HAP-1 (cell line): ENCODE measurements around the gene RAD51B.

Experiments used
- DNase-seq, 2 experiments: peaks; one replicate each; pipeline ENCODE4 v3.0.0-alpha.2; 2016 to 2020; ENCODE audit warnings: low spot score in 2 of 2
- H3K27me3 ChIP-seq: fragments of 250-450 bp; sonication (Bioruptor Pico); 2 replicates; pipeline ENCODE4 v1.5.1; 2020; ENCODE audit warnings: low read depth, mild to moderate bottlenecking, moderate library complexity
- H3K36me3 ChIP-seq: fragments of 250-450 bp; sonication (Bioruptor Pico); replicated peaks from 2 replicates; pipeline ENCODE4 v1.5.1; 2020; ENCODE audit warnings: mild to moderate bottlenecking
- H3K4me1 ChIP-seq: fragments of 250-450 bp; sonication (Bioruptor Pico); 2 replicates; pipeline ENCODE4 v1.5.1; 2020; ENCODE audit warnings: mild to moderate bottlenecking
- H3K4me3 ChIP-seq: fragments of 250-450 bp; sonication (Bioruptor Pico); 2 replicates; pipeline ENCODE4 v1.5.1; 2020; ENCODE audit warnings: mild to moderate bottlenecking, moderate library complexity
- H3K9me3 ChIP-seq: fragments of 250-450 bp; sonication (Bioruptor Pico); 2 replicates; pipeline ENCODE4 v1.5.1; 2020; ENCODE audit warnings: mild to moderate bottlenecking, moderate library complexity
- in situ Hi-C: fragments of 300-500 bp; cut with MboI; formaldehyde crosslinking; loops from 3 replicates; pipeline ENCODE4 v1.14.3; 2020; ENCODE audit warnings: low sequenced_read_pairs, inconsistent platforms, mixed read lengths

The RAD51B gene

DNA sequence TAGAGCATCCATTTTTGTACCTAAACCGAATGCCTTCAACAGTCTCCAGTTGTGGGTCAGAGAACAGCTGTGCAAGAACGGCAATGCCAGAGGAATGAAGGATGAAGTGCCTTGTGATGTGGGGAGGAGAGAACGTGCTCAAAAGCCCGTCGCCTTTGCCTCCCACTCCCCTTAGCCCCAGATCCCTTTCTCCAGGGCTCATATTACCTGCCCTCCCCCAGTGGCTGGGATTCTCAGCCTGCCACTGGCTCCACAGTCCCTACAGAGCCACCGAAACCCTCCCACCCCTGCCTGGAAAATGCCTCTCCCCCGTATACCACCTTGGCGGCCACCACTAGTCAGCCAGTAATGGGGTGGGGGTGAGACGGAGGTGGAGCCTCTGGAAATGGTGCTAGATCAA is 814.8 kb downstream of the RAD51B start:
- in situ Hi-C loops, result no loop called here
- no peak overlapping the region for H3K4me3 ChIP-seq
- no peaks in the 10 kb centered on the region for H3K9me3 ChIP-seq
- H3K27me3 ChIP-seq, result no peaks in the 10 kb centered on the region
- DNase-seq, result no peak
- H3K36me3 ChIP-seq, result no peaks in the 10 kb centered on the region
- H3K4me1 ChIP-seq, result no peaks in the 10 kb centered on the region

- no peaks in the 10 kb centered on the region for H3K27me3 ChIP-seq
- DNase-seq, result no peak
- no peak overlapping the region for H3K4me3 ChIP-seq
- no peaks in the 10 kb centered on the region for H3K9me3 ChIP-seq
- no peaks in the 10 kb centered on the region for H3K4me1 ChIP-seq
- in situ Hi-C loops, result no loop called here
- H3K36me3 ChIP-seq, result no peaks in the 10 kb centered on the region
These were observed 815.5 kb downstream of the RAD51B start for GRCh38 chr14:68634874-68635595.

GRCh38 chr14:68636597-68636996 is 817.0 kb downstream of the RAD51B start:
- no peaks in the 10 kb centered on the region for H3K27me3 ChIP-seq
- H3K4me3 ChIP-seq, result no peak overlapping the region
- H3K9me3 ChIP-seq, result 0 out of 2 replicates have a peak, but pooled peaks cover 4% of the 10 kb centered on the region
- H3K36me3 ChIP-seq, result no peaks in the 10 kb centered on the region
- no peak for DNase-seq
- no peaks in the 10 kb centered on the region for H3K4me1 ChIP-seq
- in situ Hi-C loops, result no loop called here

DNA sequence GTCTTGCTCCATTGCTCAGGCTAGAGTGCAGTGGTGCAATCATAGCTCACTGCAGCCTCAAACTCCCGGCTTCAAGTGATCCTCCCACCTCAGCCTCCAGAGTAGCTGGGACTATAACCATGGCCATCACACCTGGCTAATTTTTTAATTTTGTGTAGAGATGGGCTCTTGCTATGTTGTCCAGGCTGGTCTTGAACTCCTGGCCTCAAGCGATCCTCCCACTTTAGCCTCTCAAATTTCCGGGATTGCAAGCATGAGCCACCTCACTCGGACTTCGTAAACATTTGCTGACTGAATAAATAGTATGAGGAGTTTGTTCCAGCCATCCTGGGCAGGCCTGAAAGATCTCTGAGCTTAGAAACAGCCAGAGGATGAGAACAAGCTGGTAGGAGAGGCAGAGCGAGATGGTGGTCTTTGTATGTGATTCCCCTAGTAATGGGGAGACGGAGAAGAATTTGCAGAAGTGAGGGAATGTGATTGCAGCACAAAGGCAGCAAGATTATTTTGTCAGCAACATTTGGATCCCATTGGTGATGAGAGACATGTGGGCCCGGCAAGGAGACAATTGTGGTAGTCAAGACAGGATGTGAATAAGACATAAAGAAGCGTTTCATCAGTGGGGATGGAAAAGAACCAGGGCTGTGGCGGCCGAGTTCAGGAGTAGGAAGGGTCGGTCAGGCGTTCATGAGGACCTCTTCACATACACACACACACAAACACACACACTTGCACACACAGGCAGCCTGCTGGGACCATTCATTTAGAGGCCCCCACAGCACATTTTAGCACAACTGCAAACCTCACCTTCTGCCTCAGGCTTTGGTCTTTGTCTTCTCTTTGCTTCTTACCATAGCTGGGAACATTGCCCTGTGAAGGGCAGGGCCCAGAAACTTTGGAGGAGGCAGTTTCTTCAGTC is 817.8 kb downstream of the RAD51B start:
- in situ Hi-C loops, result no loop called here
- H3K36me3 ChIP-seq, result no peaks in the 10 kb centered on the region

DNA sequence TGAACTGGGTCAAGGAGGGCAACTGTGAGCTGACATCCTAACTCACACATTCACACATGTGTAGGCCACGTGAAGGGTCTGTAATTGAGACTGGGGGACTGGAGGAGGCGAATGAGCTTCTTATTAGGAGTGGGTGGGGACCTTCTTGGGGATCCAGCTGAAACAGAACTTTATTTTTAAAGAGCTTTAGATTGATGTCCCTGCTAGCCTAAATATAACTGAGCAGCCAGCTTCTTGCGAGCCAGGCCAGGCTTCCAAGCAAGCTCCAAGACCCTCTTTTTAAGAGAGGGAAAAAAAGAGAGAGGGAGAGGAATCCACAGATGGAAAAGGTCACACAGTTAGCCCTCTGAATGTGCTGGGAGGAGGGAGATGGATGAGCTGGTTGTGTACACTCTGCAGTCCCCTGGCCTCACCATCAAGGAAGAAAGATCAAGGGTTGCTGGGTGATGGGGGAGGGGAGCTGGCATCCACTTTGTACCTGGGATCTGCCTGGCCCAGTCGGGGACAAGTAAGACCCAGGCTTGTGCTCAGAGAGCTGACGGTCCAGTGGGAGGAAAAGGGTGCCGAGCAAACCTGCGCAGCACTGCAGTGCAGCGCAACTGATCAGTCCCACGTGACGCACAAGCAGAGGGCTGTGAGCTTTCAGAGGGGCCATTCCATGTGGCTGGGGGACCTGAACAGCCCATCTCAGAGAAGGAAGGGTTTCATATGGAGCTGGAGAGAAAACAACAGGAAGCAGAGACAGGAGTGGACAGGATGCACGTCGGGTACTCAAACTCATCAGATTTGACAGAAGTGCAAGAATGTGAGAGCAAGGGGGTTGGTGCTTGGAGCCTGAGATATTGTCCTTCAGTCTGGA is 818.8 kb downstream of the RAD51B start:
- no peak overlapping the region for H3K4me3 ChIP-seq
- no peaks in the 10 kb centered on the region for H3K36me3 ChIP-seq
- 0 out of 2 replicates have a peak, but pooled peaks cover 4% of the 10 kb centered on the region for H3K9me3 ChIP-seq
- H3K4me1 ChIP-seq, result no peaks in the 10 kb centered on the region
- DNase-seq, result no peak
- in situ Hi-C loops, result no loop called here
- no peaks in the 10 kb centered on the region for H3K27me3 ChIP-seq

More for the DNA sequence above, 817.8 kb downstream of the RAD51B start:
- H3K27me3 ChIP-seq, result no peaks in the 10 kb centered on the region
- no peak for DNase-seq
- no peaks in the 10 kb centered on the region for H3K4me1 ChIP-seq
- H3K4me3 ChIP-seq, result no peak overlapping the region
- 0 out of 2 replicates have a peak, but pooled peaks cover 4% of the 10 kb centered on the region for H3K9me3 ChIP-seq

DNA sequence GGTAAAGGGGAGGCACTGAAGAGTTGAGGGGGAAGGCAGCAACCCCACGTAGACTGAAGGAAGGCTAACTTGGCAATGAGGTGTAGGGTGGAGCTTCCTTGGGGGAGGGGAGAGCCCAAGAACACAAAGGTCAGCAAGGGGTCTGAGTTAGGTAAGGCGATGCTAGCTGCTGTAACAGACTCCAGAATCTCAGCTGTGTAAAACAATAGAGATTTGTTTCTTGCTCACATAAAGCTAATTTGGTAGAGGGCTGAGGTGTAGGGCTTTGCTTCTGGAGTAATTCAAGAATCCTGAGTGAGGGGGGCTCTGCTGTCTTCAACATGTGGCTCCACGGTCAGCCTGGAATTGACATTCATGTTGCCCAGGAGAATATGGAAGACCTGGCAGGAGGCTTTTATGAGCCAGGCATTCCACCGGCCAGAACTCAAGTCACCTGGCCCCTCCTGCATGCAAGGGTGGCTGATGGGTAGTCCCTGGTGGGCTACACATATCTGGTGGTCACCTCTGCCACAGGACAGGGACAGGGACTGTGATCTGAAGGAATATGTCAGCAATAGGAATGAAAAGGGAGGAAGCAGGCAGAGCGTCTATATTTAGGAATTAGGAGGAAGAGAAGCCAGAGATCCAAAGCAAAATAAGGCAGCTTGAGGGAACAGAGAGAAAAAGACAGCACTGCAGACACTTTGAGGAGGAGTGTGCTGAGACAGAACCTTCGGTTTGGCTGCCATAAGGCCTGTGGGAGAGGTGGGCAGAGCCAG is 819.6 kb downstream of the RAD51B start:
- no peak overlapping the region for H3K4me3 ChIP-seq
- H3K36me3 ChIP-seq, result no peaks in the 10 kb centered on the region
- DNase-seq, result no peak
- H3K27me3 ChIP-seq, result no peaks in the 10 kb centered on the region
- H3K9me3 ChIP-seq, result 0 out of 2 replicates have a peak, but pooled peaks cover 4% of the 10 kb centered on the region
- in situ Hi-C loops, result no loop called here
- H3K4me1 ChIP-seq, result no peaks in the 10 kb centered on the region

- no peaks in the 10 kb centered on the region for H3K27me3 ChIP-seq
These were observed 820.4 kb downstream of the RAD51B start for GRCh38 chr14:68639758-68640574.

GRCh38 chr14:68643673-68644072 is 824.1 kb downstream of the RAD51B start:
- no peaks in the 10 kb centered on the region; the same call in 1 of the 2 replicates for H3K27me3 ChIP-seq
- H3K9me3 ChIP-seq, result 0 out of 2 replicates have a peak, but pooled peaks cover 4% of the 10 kb centered on the region
- no peak overlapping the region for H3K4me3 ChIP-seq
- no peak for DNase-seq
- in situ Hi-C loops, result no loop called here
- H3K4me1 ChIP-seq, result no peaks in the 10 kb centered on the region
- no peaks in the 10 kb centered on the region for H3K36me3 ChIP-seq

More at GRCh38 chr14:68639758-68640574, 820.4 kb downstream of the RAD51B start:
- no peaks in the 10 kb centered on the region for H3K4me1 ChIP-seq
- H3K36me3 ChIP-seq, result no peaks in the 10 kb centered on the region
- 0 out of 2 replicates have a peak, but pooled peaks cover 4% of the 10 kb centered on the region for H3K9me3 ChIP-seq
- in situ Hi-C loops, result no loop called here
- H3K4me3 ChIP-seq, result no peak overlapping the region
- DNase-seq, result no peak

DNA sequence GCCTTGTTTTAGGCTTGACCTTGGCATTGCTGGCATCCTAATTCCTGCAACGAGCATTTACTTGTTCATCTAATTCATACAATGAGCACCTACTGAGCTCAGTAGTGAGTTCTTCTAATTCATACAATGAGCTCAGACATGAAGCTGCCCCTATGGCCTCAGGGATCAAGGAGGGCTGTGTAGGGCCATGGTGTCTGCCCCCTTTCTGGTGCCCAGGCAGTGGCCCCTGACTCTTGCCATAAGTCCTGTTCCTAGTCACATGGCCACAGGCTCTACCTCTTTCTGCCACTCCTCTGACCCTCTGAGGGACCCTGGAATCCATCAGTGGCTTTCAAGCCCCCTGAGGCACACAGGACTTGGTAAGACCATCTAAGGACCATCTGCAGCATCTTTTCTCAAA is 824.5 kb downstream of the RAD51B start:
- H3K4me1 ChIP-seq, result no peaks in the 10 kb centered on the region
- no peaks in the 10 kb centered on the region; the same call in 1 of the 2 replicates for H3K27me3 ChIP-seq
- H3K4me3 ChIP-seq, result no peak overlapping the region
- in situ Hi-C loops, result no loop called here
- DNase-seq, result no peak
- H3K9me3 ChIP-seq, result 0 out of 2 replicates have a peak, but pooled peaks cover 4% of the 10 kb centered on the region
- H3K36me3 ChIP-seq, result no peaks in the 10 kb centered on the region

DNA sequence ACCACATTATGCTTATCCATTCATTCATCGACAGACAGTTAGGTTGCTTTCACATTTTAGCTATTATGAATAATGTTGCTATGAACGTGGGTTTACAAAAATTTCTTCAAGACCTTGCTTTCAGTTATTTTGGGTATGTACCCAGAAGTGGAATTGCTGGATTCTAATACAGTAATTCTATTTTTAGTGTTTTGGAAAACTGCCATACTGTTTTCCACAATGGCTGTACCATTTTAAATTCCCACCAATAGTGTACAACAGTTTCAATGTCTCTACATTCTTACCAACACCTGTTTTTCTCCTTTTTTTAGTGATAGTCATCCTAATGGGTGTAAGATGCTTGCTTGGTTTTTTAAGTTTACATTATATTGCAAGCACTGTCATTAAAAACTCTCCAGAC is 825.8 kb downstream of the RAD51B start:
- Histone ChIP-seq H3K4me3 (no peak overlapping the region), H3K9me3 (0 out of 2 replicates have a peak, but pooled peaks cover 4% of the 10 kb centered on the region), H3K27me3 (no peaks in the 10 kb centered on the region; the same call in 1 of the 2 replicates), H3K36me3 (no peaks in the 10 kb centered on the region), H3K4me1 (no peaks in the 10 kb centered on the region)
- DNase-seq, result no peak
- in situ Hi-C loops, result no loop called here

DNA sequence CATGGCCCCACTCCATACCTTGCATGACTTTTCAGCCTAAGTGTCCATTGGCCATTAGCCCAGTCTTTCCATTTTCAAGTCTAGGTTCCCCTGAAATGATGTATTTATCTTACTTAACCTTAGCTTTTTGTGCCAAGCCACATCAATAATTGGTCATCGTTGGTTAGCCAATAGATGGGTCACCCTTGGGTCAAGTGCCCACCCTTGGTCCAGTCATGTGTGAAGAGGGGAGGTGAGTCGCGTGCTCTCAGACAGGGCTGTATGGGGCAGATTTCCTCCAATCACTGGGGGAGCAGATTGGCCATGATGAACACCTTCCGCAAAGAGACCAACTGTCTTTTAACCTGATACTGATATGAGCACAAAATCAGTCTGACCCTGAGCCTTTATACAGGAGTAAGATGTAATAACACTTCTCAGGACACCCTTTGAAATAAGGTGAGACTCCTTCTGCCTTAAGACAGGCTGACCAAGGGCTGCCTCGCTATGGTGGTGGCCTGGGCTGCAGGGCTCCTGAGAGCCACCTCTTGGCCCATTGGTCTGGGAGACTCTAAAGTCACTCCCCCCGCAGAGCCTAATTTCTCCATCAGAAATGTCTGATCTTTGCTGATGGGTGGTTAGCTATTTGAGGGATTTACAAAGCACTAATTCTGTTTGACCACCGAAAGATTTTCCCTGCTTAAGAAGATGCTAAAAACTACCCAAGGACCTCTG is 830.1 kb downstream of the RAD51B start:
- Histone ChIP-seq H3K4me1 (no peaks in the 10 kb centered on the region), H3K36me3 (no peaks in the 10 kb centered on the region), H3K4me3 (no peak overlapping the region), H3K27me3 (no peaks in the 10 kb centered on the region; the same call in 1 of the 2 replicates), H3K9me3 (no peaks in the 10 kb centered on the region)
- no peak for DNase-seq
- in situ Hi-C loops, result no loop called here
